HG02840 (cell line): Measurements from ENCODE around the gene TMC5.

Source experiments
- ATAC-seq: cut with Tn5 transposase; IDR thresholded peaks from one replicate; pipeline ENCODE4 v1.9.1; 2021; ENCODE audit warnings: mild to moderate bottlenecking, moderate library complexity, moderate number of reproducible peaks; ENCODE audit not compliant: unreplicated experiment, low FRiP score

The TMC5 gene

GRCh38 chr16:19450186-19450585, 32.5 kb downstream of the TMC5 start:
- no peak for ATAC-seq

GRCh38 chr16:19458722-19459379, 41.2 kb downstream of the TMC5 start:
- no peak for ATAC-seq

GRCh38 chr16:19460397-19460796, 42.7 kb downstream of the TMC5 start:
- no peak for ATAC-seq

- no peak for ATAC-seq
Observed at GRCh38 chr16:19463468-19464315, 46.0 kb downstream of the TMC5 start.

- no peak for ATAC-seq
Observed at GRCh38 chr16:19468300-19468699, 50.6 kb downstream of the TMC5 start.

DNA sequence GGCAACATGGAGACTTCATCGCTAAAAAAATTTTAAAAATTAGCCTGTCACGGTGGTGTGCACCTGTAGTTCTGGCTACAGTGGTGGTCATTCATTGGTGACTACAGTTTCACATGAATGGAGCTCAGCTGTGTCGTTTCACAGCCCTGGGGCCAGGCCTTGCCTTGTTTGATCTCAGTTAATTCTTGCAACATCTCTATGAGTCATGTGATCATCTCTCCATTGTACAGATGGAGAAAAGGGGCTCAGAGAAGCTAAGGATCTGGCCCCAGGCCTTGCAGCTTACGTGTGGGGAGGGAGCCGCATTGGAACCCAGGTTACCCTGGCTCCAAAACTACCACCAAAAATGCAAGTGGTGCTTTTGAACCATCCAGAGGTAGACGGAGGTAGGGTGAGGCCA, 54.8 kb downstream of the TMC5 start:
- no peak for ATAC-seq

- no peak for ATAC-seq
Observed at GRCh38 chr16:19474617-19475016, 56.9 kb downstream of the TMC5 start.

GRCh38 chr16:19478505-19478904, 60.8 kb downstream of the TMC5 start:
- no peak for ATAC-seq

GRCh38 chr16:19479302-19479721, 61.6 kb downstream of the TMC5 start:
- no peak for ATAC-seq

GRCh38 chr16:19481296-19481695, 63.6 kb downstream of the TMC5 start:
- no peak for ATAC-seq

- no peak for ATAC-seq
Observed at GRCh38 chr16:19481769-19482168, 64.1 kb downstream of the TMC5 start.

- no peak for ATAC-seq
Observed at GRCh38 chr16:19482291-19482690, 64.6 kb downstream of the TMC5 start.

DNA sequence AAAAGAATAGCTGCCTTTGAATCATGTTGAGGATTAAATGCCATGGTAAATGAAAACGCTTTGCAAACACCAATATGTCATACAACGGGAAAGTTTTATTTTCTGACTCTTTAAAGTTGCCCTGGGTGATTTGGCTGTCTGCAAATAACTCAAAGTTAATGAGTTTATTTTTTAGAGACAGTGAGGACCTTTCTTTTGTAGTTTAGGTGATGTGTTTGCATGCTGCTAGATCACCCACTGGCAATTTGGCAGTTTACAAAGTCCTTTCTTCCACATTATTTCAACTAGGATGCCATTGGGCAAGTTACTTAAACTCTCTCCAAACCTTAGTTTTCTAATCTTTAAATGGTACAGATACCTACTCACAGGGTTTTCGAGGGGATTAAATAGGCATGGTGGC, 66.4 kb downstream of the TMC5 start:
- ATAC-seq: no peak

- no peak for ATAC-seq
Observed at GRCh38 chr16:19485611-19486010, 67.9 kb downstream of the TMC5 start.

DNA sequence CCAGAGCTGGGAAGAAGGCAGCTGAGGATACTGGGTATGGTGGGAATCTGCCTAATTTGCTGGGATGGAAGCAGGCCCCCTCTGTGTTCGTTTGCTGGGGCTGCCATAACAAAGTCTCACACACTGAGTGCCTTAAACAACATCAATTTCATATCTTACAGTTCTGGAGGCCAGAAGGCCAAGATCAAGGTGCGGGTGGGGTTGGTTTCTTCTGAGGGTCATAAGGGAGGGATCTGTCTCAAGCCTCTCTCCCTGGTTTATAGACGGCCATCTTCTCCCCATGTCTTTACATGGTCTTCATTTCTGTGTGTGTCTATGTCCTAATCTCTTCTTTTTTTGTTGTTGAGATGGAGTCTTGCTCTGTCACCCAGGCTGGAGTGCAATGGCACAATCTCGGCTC, 68.4 kb downstream of the TMC5 start:
- no peak for ATAC-seq

GRCh38 chr16:19486750-19487325, 69.2 kb downstream of the TMC5 start:
- no peak for ATAC-seq

- no peak for ATAC-seq
Observed at GRCh38 chr16:19488213-19488640, 70.5 kb downstream of the TMC5 start.

DNA sequence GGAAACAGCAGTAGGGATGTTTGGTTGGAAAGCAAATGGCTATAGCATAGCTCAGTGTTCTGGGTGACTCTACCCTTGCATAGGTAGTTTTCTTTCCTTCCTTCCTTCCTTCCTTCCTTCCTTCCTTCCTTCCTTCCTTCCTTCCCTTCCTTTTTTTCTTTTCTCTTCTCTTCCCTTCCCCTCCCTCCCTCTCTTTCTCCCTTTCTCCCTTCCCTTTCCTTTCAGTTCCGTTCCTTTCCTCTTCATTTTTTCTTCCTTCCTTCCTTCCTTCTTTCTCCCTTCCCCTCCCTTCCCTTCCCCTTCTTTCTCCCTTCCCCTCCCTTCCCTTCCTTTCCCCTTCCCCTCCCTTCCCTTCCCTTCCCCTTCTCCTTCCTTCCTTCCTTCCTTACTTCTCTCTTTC, 72.9 kb downstream of the TMC5 start:
- no peak for ATAC-seq

GRCh38 chr16:19497176-19497575, 79.5 kb downstream of the TMC5 start:
- ATAC-seq: no peak

- no peak for ATAC-seq
Observed at GRCh38 chr16:19499006-19499405, 81.3 kb downstream of the TMC5 start.

- no peak for ATAC-seq
Observed at GRCh38 chr16:19499481-19499880, 81.8 kb downstream of the TMC5 start.
